HCT116 (cell line): ENCODE measurements around the gene COL4A1.

ENCODE experiments used
- CEBPB ChIP-seq: IDR thresholded peaks from 2 replicates; pipeline ENCODE4 v1.6.1; 2012; ENCODE audit warnings: low read depth
- CTCF ChIP-seq, 3 experiments: fragments of 200-600 bp in 1 of 3; sonication (generic) in 1 of 3; IDR thresholded peaks in 2 of 3; conservative IDR thresholded peaks in 1 of 3; 2 replicates each; pipeline ENCODE4 v1.5.1; 2012 to 2017; ENCODE audit warnings: low read depth in 2 of 3, low read length in 2 of 3, antibody characterized with exemption in 1 of 3, borderline replicate concordance in 1 of 3, control low read depth in 1 of 3, mild to moderate bottlenecking in 1 of 3, mixed read lengths in 1 of 3, mixed run types in 1 of 3, moderate library complexity in 1 of 3; ENCODE audit not compliant: insufficient read depth in 1 of 3
- ELF1 ChIP-seq: IDR thresholded peaks from 2 replicates; pipeline ENCODE4 v1.6.1; 2012; ENCODE audit warnings: low read depth, borderline replicate concordance
- EZH2 ChIP-seq: fragments of 200-600 bp; sonication (generic); IDR thresholded peaks from 2 replicates; pipeline ENCODE4 v1.6.1; 2017; ENCODE audit warnings: antibody characterized with exemption, mixed run types
- FOSL1 ChIP-seq: IDR thresholded peaks from 2 replicates; pipeline ENCODE4 v1.6.1; 2012; ENCODE audit warnings: low read depth
- JUND ChIP-seq: IDR thresholded peaks from 2 replicates; pipeline ENCODE4 v1.6.1; 2012
- POLR2A ChIP-seq: IDR thresholded peaks from 2 replicates; pipeline ENCODE4 v1.7.0; 2011; ENCODE audit warnings: borderline replicate concordance; ENCODE audit not compliant: insufficient read depth, insufficient read length; ENCODE audit errors: extremely low read depth
- POLR2AphosphoS5 ChIP-seq: IDR thresholded peaks from 2 replicates; pipeline ENCODE4 v1.6.1; 2011; ENCODE audit warnings: mild to moderate bottlenecking, low read depth, low read length, moderate library complexity
- REST ChIP-seq: IDR thresholded peaks from 2 replicates; pipeline ENCODE4 v1.6.1; 2012; ENCODE audit warnings: low read depth
- SIN3A ChIP-seq: IDR thresholded peaks from 2 replicates; pipeline ENCODE4 v1.6.1; 2012; ENCODE audit warnings: low read depth
- SRF ChIP-seq: IDR thresholded peaks from 2 replicates; pipeline ENCODE4 v1.6.1; 2012; ENCODE audit warnings: low read depth
- TCF7L2 ChIP-seq: IDR thresholded peaks from 2 replicates; pipeline ENCODE4 v1.7.0; 2011; ENCODE audit warnings: borderline replicate concordance, inconsistent platforms; ENCODE audit not compliant: insufficient read depth, insufficient read length; ENCODE audit errors: extremely low read depth
- ZNF274 ChIP-seq: fragments of 200-500 bp; sonication (Bioruptor generic); IDR thresholded peaks from 2 replicates; pipeline ENCODE4 v1.6.1; 2014; ENCODE audit warnings: mild to moderate bottlenecking, low read depth, low read length, inconsistent platforms
- TF ChIP-seq, protein P1 (sequence below): IDR thresholded peaks from 2 replicates; pipeline ENCODE4 v1.6.1; 2011; ENCODE audit warnings: mild to moderate bottlenecking, low read length, moderate library complexity; ENCODE audit not compliant: insufficient replicate concordance; ENCODE audit errors: extremely low read depth

DNA sequence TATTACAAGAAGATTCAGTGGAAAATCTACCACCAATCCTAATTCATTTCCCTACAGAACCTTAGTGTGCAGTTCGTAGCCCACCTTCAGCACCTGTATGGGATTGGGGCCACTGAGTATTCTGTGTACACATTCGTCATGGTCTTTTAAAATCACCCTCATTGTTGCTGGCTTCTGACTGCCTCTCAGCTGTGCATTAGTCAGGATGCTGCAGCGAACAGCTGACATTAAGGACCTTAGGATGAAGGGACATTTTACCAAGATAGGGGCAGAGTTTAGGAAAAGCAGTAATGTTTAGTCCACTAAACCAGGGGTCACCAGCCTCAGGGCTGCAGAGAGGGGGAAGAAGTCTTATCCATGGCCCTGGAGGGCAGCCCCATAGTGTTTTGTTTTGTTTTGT lies 176.5 kb downstream of the COL4A1 start:
- TF ChIP-seq EZH2 (no peak), CTCF (IDR thresholded peaks at IDR 0.05 in 2 of 3, conservative IDR thresholded peaks at IDR 0.05 in 1 of 3; ENCODE audit: borderline replicate concordance in 1 of 3, insufficient read depth in 1 of 3, low read depth in 2 of 3, low read length in 2 of 3) (no peak), ZNF274 (no peak), SIN3A (no peak), FOSL1 (no peak), POLR2A (no peak), SRF (no peak), JUND (no peak), POLR2AphosphoS5 (no peak), CEBPB (no peak), ELF1 (no peak), REST (no peak), TCF7L2 (no peak)
- TF ChIP-seq, protein P1, sequence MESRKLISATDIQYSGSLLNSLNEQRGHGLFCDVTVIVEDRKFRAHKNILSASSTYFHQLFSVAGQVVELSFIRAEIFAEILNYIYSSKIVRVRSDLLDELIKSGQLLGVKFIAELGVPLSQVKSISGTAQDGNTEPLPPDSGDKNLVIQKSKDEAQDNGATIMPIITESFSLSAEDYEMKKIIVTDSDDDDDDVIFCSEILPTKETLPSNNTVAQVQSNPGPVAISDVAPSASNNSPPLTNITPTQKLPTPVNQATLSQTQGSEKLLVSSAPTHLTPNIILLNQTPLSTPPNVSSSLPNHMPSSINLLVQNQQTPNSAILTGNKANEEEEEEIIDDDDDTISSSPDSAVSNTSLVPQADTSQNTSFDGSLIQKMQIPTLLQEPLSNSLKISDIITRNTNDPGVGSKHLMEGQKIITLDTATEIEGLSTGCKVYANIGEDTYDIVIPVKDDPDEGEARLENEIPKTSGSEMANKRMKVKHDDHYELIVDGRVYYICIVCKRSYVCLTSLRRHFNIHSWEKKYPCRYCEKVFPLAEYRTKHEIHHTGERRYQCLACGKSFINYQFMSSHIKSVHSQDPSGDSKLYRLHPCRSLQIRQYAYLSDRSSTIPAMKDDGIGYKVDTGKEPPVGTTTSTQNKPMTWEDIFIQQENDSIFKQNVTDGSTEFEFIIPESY = no peak
